Thyroid gland (tissue), 4 donors: ENCODE data around the gene STX8.

Source experiments
- POLR2A ChIP-seq, 2 donors: fragments of 450-650 bp; IDR thresholded peaks; one replicate each; pipeline ENCODE4 v1.6.1; 2017; ENCODE audit warnings: antibody characterized with exemption in 2 of 2, mild to moderate bottlenecking in 2 of 2, moderate library complexity in 1 of 2
- TF ChIP-seq, protein P1 (sequence below), 6 experiments: fragments of 200-600 bp in 3 of 6; fragments of 450-650 bp in 3 of 6; sonication (generic) in 3 of 6; IDR thresholded peaks; one replicate each; pipeline ENCODE4 v1.5.1; 2016 to 2019; ENCODE audit warnings: antibody characterized with exemption in 6 of 6, mild to moderate bottlenecking in 2 of 6, inconsistent platforms in 1 of 6, moderate library complexity in 1 of 6

DNA sequence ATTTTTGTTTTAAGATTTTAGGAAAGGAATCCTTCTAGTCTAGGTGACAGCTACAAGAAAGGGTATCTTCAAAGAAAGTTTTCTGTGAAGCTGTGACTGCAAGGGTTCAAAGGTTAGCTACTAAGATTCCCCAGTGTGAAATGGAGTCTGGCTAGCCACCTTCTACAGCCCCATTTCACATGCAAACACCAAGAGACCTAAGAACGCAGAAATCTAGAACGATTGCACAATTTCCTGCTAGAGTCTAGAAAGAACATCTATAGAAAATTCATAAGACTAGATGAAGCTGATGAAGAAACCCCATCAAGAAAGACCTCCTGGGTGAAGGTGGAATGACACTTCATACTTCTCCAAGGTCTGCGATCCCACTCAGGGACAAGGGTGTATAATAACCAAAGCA lies 77.1 kb downstream of the STX8 start:
- TF ChIP-seq, protein P1, sequence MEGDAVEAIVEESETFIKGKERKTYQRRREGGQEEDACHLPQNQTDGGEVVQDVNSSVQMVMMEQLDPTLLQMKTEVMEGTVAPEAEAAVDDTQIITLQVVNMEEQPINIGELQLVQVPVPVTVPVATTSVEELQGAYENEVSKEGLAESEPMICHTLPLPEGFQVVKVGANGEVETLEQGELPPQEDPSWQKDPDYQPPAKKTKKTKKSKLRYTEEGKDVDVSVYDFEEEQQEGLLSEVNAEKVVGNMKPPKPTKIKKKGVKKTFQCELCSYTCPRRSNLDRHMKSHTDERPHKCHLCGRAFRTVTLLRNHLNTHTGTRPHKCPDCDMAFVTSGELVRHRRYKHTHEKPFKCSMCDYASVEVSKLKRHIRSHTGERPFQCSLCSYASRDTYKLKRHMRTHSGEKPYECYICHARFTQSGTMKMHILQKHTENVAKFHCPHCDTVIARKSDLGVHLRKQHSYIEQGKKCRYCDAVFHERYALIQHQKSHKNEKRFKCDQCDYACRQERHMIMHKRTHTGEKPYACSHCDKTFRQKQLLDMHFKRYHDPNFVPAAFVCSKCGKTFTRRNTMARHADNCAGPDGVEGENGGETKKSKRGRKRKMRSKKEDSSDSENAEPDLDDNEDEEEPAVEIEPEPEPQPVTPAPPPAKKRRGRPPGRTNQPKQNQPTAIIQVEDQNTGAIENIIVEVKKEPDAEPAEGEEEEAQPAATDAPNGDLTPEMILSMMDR (IDR thresholded peaks at IDR 0.05): no peak
- no peak for TF ChIP-seq POLR2A (IDR thresholded peaks at IDR 0.05)
